OCI-M1 (cell line): ENCODE data around the gene CDK4.

Source experiments
- DNase-seq: peaks from one replicate; lab custom pipeline; 2025; lab: John Stamatoyannopoulos, UW

The CDK4 gene

DNA sequence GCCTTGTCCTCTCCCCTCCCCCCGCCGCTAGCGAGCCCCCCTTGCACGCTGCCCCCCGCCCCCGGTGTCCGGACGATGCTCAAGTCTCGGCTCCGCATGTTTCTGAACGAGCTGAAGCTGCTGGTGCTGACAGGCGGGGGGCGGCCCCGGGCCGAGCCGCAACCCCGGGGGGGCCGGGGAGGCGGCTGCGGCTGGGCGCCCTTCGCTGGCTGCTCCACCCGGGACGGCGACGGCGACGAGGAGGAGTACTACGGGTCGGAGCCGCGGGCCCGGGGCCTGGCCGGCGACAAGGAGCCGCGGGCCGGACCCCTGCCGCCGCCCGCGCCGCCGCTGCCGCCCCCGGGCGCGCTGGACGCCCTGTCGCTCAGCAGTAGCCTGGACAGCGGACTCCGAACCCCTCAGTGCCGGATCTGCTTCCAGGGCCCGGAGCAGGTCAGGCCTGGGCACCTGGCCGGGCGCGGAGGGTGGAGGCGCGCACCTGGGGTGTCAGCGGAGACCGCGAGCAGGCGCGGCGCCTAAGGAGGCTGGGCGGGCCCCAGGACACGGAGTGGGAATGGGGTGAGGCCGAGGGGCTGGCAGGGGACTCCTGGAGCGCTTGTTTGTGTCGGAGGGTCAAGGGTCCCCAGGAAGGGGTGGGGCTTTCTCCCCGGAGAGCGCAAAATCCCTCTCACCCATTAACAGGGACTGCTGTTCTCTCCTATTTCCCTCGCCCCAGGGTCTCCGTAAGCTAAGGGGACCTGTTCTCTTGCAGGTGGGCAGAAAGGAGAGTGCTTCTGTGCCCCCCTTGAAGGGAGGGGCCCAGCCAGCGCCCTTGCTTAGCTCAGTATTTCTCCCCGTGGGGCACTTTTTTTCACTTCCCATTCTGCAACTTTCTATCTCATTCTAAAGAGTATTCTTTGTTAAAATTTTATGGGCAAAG is 3.6 kb upstream of the CDK4 start:
- no peak for DNase-seq

GRCh38 chr12:57755194-57755453 is 3.0 kb upstream of the CDK4 start:
- no peak for DNase-seq

DNA sequence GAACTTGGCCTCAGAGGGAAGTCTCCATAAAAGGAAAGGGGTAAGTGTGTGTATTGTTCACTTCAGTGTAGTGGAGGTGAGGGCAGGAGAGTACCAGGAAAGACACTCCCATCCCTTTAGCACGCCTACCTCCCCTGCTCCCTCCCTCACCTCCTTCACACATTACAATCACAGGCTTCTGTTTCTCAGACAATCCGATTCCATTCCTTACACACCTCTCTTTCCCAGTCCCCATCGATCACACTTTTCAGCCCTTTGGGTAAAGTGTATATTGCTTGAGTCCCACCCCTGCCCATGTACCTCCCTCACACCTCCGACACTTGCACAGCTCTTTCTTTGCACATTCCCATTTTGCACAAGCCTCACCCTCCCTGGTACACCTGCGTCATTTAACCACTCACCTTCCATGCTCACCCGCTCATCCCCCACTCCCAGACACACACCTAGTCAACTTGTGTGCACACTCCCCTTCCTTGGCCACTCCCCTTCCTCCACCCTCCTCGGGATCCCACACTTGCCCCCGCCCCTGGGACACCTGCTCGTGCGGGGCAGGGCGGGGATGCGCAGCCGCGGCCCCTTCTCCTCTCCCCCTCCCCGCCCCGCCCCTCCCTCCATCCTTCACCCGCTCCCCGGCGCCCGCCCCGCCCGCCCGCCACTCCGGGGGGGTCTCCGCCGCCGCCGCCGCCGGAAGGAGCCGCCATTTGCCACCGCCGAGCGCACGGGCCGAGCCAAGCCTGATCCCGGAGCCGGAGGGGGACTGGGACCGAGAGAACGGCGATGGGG is 2.5 kb upstream of the CDK4 start, which contains the start of gene MARCHF9:
MARCHF9 (plus strand) TSS at position 693 of the 783 bp plus-strand sequence. CDS start 426 bp downstream, outside the sequence.
- DNase-seq, result peak; percentile 45

- DNase-seq, result peak; percentile 51
These were observed 1.7 kb upstream of the CDK4 start for GRCh38 chr12:57753756-57754337.

- DNase-seq, result no peak
These were observed 524 bp upstream of the CDK4 start for GRCh38 chr12:57752668-57753000.

DNA sequence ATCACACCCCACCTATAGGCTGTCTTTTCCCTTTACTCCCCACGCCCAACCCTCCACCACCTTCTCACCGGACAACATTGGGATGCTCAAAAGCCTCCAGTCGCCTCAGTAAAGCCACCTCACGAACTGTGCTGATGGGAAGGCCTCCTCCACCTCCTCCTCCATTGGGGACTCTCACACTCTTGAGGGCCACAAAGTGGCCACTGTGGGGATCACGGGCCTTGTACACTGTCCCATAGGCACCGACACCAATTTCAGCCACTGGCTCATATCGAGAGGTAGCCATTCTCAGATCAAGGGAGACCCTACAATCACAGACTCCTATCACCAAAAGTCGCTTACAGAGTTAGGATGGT is 700 bp downstream of the CDK4 start:
- no peak for DNase-seq

GRCh38 chr12:57750561-57751431 is 1.3 kb downstream of the CDK4 start:
- DNase-seq, result no peak

- DNase-seq, result no peak
These were observed 3.0 kb downstream of the CDK4 start for GRCh38 chr12:57749061-57749460.

GRCh38 chr12:57746025-57746424 is 6.1 kb downstream of the CDK4 start:
- peak; percentile 44 for DNase-seq

DNA sequence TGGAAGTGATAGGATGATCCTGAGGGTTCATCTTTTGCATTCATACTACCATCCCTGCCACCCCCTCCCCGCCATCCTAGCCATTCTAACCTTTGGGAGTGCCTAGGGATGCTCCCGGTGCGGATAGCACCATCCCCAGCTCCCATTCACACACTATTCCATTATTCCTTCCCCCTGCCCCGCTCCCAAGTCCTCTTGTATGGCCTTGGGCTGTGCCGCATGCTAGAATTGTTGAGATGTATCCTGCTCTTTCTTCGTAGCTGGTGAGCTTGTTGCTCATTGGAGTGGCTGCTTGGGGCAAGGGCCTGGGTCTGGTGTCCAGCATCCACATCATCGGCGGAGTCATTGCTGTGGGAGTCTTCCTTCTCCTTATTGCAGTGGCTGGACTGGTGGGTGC is 6.6 kb downstream of the CDK4 start:
- DNase-seq, result peak; percentile 59

- DNase-seq, result peak; percentile 99
These were observed 7.2 kb downstream of the CDK4 start, which contains the start of gene TSPAN31 for GRCh38 chr12:57744777-57745484. TSPAN31 (plus strand) TSS chr12:57745039; CDS start chr12:57745155, 116 bp downstream.

DNA sequence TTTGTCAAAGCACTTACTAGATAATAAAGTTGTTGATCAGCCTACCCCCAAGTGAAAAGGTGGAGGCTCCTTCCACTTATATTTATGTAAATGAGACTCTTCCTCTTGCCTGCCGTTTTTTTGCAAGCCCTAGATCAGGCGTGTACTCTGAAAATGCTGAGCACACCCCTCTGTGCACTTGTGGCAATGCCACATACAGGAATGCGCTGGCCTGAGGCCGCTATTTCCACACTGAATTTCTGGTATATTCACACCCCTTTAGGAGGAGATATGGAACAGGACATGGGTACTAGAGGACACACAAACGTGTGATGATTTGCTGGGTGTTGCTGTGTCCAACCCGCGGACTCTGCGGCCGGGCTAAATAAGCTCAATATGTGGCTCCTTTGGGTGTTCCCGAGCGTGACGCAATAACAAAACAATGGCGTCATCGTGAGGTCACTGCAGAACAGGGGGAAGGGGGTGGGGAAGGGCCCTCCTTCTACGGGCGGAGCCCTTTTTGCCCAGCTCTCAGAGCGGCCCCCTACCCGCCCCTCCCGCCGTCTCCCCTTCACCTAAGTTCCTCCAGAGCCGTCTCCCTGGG is 7.8 kb downstream of the CDK4 start:
- DNase-seq, result peak; percentile 97

DNA sequence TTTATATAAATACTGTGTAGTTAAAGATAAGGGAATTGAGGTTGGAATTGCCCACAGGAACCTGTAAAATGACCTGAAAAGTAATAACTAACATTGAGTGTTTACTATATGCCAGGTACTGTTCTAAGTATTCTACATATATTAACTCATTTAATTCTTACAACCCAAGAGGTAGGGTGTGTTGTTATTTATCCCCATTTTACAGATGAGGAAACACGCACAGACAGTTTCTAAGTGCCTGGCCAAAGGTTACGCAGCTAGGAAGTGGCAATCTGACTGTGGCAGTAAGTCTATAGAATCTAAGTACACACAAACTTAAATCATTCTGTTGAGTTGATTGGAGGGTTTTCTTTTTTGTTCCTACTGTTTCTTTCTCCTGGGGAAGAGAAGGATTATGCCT is 8.3 kb downstream of the CDK4 start:
- peak; percentile 55 for DNase-seq

DNA sequence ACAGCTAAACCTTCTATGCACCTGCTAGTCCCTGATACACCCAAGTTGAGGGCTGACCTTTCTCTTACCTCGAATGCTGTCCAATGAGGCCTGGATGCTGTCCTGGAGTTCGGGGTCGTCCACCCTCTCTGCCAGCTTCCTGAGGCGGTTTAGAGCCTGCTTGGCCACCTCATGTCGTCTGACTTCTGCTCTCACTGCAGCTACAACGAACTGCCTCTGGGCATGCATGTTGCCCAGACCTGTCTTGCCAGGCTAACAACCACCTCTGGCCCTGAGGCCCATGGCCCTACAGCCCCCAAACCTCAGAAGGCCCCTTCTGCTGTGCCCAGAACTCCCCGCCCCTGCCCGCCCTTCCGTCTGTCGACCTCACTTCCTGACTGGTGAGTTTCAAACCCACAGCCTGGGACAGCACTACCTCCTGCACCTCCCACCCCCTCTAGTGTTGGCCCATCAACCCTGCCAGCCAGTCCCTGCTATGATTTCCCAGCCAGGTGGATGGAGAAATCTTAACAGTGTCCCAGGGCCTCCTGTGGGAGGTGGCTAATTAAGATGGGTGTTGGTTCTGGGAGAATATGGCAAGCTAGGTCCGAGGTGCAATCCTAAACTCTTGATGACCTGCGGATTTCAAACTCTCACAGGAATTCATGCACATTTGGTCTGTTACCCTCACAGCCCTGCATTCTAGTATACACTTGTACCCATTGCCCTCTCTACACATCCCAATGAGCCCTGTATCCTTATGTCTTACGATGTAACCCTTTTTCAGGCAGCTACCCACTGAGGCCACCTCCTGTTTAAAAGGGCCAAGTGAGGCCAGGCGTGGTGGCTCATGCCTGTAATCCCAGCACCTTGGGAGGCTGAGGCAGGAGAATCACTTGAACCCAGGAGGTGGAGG is 10.0 kb downstream of the CDK4 start:
- DNase-seq, result peak; percentile 78

GRCh38 chr12:57741413-57741789 is 10.7 kb downstream of the CDK4 start:
- DNase-seq, result peak; percentile 41

GRCh38 chr12:57740656-57741412 is 11.3 kb downstream of the CDK4 start:
- no peak for DNase-seq

DNA sequence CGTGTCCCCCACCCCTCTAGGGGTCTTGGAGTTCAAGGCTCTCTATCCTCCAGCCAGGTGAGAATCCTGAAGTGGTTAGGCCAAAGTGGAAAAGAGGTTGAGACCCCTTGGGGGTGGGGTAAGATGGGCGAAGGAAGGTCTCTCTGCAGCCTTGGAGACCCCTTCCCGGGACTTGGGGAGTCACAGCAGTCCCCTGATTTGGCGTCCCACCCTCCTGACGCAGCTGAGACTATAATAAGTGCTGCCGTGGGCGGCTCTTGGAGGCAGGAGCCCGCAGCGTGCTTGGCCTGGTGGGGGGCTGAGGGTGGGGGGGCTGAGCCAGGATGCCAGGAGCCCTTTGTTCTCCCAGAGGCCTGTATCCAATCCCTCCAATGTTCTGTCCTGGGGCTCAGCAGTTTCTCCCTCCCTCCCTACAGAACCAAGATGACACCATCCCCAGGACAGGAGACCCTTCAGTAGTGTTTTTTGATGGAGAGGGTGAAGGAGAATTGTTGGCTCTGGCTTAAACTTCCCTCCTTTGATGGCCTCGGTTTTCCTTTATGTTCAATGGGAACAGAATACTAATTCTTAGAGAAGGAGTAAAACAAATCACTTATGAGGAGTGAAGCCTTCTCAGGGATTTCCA is 12.1 kb downstream of the CDK4 start:
- DNase-seq, result no peak

- DNase-seq, result no peak
These were observed 12.7 kb downstream of the CDK4 start for GRCh38 chr12:57739387-57739786.
